Stimulated activated CD8-positive, alpha-beta memory T cell treated with anti-CD3 and anti-CD28 coated beads, Interleukin-12 subunit alpha, Interleukin-12 subunit beta, amount 100 ng/mL, for 1 hour (primary cell): ENCODE results near the gene RETREG3.
A peak's percentile ranks its signal among the peaks of the same experiment; 100 is the strongest.
"Not testable (repeated sequence)": the region's sequence is repeated elsewhere in the genome, so short reads cannot be mapped to it uniquely, and the experiment has no call there.

Experiments
- DNase-seq: peaks from one replicate; pipeline ENCODE4 v3.0.0-alpha.2; 2020; ENCODE audit warnings: low read depth

The RETREG3 gene

GRCh38 chr17:42568341-42569111, 40.6 kb downstream of the RETREG3 start:
- DNase-seq, result no peak

GRCh38 chr17:42566883-42567573, 42.1 kb downstream of the RETREG3 start, which contains the start of gene MLX:
MLX (plus strand) TSS chr17:42567100; CDS start chr17:42567125, 25 bp downstream.
- DNase-seq, result peak; percentile 85

- no peak for DNase-seq
Observed at GRCh38 chr17:42566215-42566882, 42.8 kb downstream of the RETREG3 start.

DNA sequence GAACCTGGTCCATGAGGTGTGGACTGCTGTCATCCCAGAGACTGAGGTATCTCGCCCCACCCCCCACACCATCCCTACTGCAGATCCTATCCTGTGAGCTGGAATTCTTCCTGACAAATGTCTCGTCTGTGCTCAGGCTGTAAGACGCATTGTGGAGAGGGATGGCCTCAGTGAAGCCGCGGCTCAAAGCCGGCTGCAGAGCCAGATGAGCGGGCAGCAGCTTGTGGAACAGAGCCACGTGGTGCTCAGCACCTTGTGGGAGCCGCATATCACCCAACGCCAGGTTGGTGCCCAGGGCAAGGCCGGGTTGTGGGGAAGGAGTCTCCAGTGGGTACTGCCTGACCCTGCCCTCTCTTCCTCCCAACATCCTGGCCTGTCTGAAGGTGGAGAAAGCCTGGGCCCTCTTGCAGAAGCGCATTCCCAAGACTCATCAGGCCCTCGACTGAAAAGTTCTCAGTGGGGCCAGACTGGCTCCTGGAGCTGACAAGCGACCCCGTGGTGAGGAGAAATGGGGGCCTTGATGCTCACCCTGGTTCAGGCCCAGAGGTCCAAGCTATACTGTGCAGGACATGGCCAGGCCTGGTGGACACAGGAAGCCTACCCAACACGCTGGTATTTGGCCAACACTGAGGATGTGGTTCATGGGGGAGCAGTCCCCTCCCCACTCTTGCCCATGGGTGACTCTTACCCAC, 43.5 kb downstream of the RETREG3 start:
- DNase-seq, result no peak

GRCh38 chr17:42564815-42565522, 44.2 kb downstream of the RETREG3 start:
- no peak for DNase-seq

- DNase-seq, result no peak
Observed at GRCh38 chr17:42563950-42564349, 45.2 kb downstream of the RETREG3 start.

GRCh38 chr17:42563543-42563942, 45.6 kb downstream of the RETREG3 start:
- no peak for DNase-seq

DNA sequence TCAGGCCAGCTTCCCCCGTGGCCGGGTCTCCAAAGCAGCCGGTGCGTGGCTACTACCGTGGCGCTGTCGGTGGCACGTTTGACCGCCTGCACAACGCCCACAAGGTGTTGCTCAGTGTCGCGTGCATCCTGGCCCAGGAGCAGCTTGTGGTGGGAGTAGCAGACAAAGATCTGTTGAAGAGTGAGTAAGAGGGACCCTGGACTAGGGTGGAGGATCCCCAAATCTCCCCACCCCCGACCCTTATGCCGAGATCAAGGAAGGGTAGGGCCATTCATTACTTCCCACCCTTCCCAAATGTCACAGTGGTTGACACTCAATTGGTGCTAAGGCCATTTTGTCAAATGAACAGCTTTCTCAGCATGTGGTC, 46.0 kb downstream of the RETREG3 start:
- DNase-seq, result no peak

GRCh38 chr17:42562388-42563142, 46.6 kb downstream of the RETREG3 start:
- no peak for DNase-seq

GRCh38 chr17:42561897-42562387, 47.2 kb downstream of the RETREG3 start, which contains the start of gene COASY:
COASY (plus strand) TSS chr17:42562148; CDS start chr17:42562623, 475 bp downstream.
- peak; percentile 87 for DNase-seq

DNA sequence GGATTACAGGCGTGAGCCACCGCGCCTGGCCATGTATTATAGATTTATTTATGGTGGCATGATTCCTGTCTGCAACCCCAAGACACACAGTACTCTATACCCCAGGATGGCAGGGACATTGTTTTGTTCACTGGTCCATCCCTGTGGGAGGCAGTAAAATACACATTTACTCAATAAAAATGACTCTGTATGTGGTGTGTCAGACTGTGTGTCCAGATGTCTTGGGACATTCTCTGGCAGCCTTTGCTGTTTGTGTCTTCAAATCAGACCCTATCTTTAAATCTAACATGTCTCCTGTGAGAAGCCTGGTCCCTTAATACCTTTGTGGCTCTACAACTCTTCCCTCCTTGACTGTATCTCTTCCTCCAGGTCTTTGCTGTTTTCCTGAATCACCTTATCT, 48.9 kb downstream of the RETREG3 start:
- DNase-seq, result no peak

DNA sequence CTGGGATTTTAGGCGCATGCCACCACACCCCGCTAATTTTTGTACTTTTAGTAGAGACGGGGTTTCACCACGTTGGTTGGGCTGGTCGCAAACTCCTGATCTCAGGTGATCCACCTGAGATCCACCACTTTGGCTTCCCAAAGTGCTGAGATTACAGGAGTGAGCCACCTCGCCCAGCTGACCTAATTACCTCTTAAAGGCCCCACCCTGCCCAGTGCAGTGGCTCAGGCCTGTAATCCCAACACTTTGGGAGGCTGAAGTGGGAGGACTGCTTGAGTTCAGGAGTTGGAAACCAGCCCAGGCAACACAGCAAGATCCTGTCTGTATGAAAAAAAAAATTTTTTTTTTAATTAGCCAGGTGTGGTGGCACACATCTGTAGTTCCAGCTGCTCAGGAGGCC, 50.1 kb downstream of the RETREG3 start:
- DNase-seq, result no peak

- DNase-seq, result not testable (repeated sequence)
Observed at GRCh38 chr17:42555961-42556617, 53.1 kb downstream of the RETREG3 start.

GRCh38 chr17:42555122-42555622, 54.0 kb downstream of the RETREG3 start:
- DNase-seq, result no peak

- peak; percentile 47 for DNase-seq
Observed at GRCh38 chr17:42554250-42555121, 54.7 kb downstream of the RETREG3 start.

DNA sequence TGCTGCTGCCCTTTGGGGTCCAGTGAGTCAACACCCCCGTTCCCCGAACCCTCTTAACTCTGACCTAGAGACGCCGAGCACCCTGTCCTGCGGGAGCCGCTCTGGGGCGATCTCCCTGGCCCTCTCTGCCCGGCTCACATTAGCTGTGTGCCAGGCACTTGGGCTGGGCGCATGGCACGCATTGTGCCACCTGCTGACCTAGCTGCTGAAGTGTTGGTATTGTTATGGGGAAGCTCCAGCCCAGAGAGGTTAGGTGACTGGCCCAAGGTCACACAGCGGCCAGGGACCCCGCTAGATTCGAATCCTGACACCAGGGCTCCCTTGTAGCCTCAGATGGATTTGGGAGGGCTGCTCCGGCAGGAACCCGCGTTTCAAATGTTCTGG, 55.3 kb downstream of the RETREG3 start:
- DNase-seq, result no peak

DNA sequence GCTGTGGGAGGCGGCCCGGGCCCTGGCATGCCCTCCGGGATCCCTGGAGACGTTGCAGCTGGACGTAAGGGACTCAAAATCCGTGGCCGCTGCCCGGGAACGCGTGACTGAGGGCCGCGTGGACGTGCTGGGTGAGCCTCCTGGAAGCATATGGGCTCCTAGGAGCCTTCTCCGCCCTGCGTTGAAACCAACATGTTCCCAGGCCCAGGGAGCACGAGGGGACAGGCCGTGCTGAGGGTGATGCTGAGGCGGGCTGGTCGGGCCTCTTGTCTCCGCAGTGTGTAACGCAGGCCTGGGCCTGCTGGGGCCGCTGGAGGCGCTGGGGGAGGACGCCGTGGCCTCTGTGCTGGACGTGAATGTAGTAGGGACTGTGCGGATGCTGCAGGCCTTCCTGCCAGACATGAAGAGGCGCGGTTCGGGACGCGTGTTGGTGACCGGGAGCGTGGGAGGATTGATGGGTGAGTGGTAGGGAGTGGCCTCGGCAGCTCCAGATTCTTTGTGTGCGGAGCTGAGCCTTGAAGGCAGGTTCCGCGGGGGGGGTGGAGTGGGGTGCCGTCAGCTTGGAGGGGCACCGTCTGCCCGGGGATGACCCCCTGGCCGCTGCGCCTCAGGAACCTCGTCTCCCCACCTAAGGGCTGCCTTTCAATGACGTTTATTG, 55.9 kb downstream of the RETREG3 start:
- no peak for DNase-seq

DNA sequence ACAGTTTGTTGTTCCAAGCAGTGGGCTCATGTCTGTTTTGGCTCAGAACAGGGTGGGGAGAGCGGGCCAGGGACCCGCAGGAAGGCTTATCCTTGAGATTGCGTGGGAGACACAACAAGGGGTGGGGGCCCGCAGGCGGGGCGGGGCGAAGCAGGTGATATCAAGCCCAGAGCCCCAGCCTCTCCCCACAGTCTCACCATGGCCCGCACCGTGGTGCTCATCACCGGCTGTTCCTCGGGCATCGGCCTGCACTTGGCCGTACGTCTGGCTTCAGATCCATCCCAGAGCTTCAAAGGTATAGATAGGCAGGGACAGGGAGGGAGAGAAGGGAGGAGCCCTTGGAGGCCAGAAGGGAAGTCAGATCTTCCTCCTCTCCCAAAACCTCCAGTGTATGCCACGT, 56.4 kb downstream of the RETREG3 start, which contains the start of gene HSD17B1:
Gene HSD17B1, plus strand, starts transcription at position 188 of the 400 bp plus-strand sequence. Its CDS starts 11 bp downstream, at position 199.
- DNase-seq, result not testable (repeated sequence)
